PC-9 (cell line): Measurements from ENCODE around the gene AKT1S1.

Experiments
- EZH2 ChIP-seq: fragments of 200-600 bp; sonication (generic); IDR thresholded peaks from 2 replicates; pipeline ENCODE4 v1.8.0; 2017; ENCODE audit warnings: antibody characterized with exemption, low read depth
- TF ChIP-seq, protein P1 (sequence below): fragments of 200-600 bp; sonication (generic); conservative IDR thresholded peaks from 2 replicates; pipeline ENCODE4 v1.6.1; 2017; ENCODE audit warnings: mixed run types, antibody characterized with exemption, mild to moderate bottlenecking, moderate library complexity

DNA sequence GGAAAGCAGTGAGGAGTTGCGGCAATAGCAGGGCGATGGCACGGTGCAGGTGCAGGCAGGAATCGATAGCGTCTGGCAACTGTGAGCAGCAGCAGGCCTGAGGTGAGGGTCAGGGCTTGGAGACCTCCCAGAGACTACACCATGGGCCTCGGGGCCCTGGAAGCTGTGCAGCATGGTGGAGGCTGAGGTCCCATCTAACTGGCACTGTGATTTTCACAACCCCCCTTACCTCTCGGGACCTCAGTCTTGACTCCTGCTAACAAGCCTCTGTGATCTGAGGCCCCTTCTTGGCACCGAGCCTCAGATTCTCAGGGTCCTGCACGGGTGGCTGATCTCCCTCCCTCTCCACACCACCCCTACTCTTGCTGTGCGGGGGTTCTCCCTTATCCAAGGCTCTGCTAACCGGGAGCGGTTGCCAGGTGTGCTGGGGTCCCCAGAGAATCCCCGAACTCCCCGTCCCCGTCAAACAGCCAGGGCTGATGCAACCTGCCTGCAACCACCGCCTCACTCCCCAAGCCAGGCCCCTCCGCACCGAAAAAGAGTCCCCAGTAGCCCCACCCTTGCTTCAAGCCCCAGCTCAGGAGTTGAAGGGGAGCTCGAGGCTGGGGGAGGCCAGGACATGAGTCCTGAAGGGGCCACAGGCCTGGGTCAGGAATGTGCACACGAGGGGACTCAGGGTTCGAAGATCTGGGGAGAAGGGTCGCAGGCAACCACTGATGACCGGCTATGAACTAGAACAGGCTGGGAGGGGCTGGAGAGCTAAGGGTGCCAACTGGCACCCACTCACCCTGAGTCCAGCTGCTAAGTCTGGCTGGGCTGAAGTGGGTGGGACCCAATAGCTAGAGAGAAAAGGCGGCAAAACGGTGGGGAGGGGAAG, 47.1 kb upstream of the AKT1S1 start:
- TF ChIP-seq, protein P1, sequence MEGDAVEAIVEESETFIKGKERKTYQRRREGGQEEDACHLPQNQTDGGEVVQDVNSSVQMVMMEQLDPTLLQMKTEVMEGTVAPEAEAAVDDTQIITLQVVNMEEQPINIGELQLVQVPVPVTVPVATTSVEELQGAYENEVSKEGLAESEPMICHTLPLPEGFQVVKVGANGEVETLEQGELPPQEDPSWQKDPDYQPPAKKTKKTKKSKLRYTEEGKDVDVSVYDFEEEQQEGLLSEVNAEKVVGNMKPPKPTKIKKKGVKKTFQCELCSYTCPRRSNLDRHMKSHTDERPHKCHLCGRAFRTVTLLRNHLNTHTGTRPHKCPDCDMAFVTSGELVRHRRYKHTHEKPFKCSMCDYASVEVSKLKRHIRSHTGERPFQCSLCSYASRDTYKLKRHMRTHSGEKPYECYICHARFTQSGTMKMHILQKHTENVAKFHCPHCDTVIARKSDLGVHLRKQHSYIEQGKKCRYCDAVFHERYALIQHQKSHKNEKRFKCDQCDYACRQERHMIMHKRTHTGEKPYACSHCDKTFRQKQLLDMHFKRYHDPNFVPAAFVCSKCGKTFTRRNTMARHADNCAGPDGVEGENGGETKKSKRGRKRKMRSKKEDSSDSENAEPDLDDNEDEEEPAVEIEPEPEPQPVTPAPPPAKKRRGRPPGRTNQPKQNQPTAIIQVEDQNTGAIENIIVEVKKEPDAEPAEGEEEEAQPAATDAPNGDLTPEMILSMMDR = no peak
- TF ChIP-seq EZH2 = no peak
